C4-2B (cell line): ENCODE data around the gene LCP2.

Experiments
- CTCF ChIP-seq: fragments of 450-650 bp; conservative IDR thresholded peaks from 2 replicates; pipeline ENCODE4 v1.5.1; 2017; ENCODE audit warnings: mild to moderate bottlenecking
- ZFX ChIP-seq: fragments of 450-650 bp; IDR thresholded peaks from 2 replicates; pipeline ENCODE4 v1.6.1; 2017

- no peak for TF ChIP-seq CTCF
- TF ChIP-seq ZFX = no peak
Measured at GRCh38 chr5:170307575-170308465, 10.2 kb upstream of the LCP2 start.
